Renal cortex interstitium (tissue), 11 donors: ENCODE measurements around the gene ZIC5. TPM values are rescaled to one million over a fixed set of nuclear protein-coding genes. Genes with fewer than 3 reads are reported as not detected.
A peak's percentile ranks its signal among the peaks of the same experiment; 100 is the strongest.
"Not testable (repeated sequence)": the region's sequence is repeated elsewhere in the genome, so short reads cannot be mapped to it uniquely, and the experiment has no call there.

Source experiments
- DNase-seq, 11 donors: peaks; one replicate each; pipeline ENCODE4 v3.0.0-alpha.2; 2013; ENCODE audit warnings: low read depth in 9 of 11, low spot score in 4 of 11; ENCODE audit errors: extremely low read depth in 1 of 11
- polyA plus RNA-seq, 3 donors: library from polyadenylated mRNA; unstranded; fragments of 120-200 nt; gene quantifications; one replicate each; pipeline ENCODE4 v1.2.1, GENCODE V29; 2013; ENCODE audit not compliant: insufficient read length in 3 of 3

Gene ZIC5
- polyA plus RNA-seq, 3 donors = 0.01 to 0.09 (median 0.05) TPM

- DNase-seq = no peak
Observed at GRCh38 chr13:99949679-99950413, 21.7 kb downstream of the ZIC5 start.

GRCh38 chr13:99948907-99949678, 22.5 kb downstream of the ZIC5 start:
- no peak for DNase-seq

- DNase-seq = no peak
Observed at GRCh38 chr13:99948411-99948810, 23.2 kb downstream of the ZIC5 start.

DNA sequence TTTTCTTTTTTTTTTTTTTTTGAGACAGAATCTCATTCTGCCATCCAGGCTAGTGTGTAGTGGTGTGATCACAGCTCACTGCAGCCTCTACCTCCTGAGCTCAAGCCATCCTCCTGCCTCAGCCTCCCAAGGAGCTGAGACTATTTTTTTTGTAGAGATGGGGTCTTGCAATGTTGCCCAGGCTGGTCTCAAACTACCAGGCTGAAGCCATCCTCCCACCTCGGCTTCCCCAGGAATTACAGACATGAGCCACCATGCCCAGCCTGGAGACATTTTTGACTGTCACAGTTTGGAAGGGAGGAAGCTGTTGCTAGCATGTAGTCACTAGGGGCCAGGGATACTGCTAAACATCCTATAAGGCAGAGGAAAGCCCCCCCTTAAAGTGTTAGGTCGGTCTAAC, 23.9 kb downstream of the ZIC5 start:
- DNase-seq = no peak

- DNase-seq = not testable (repeated sequence)
Observed at GRCh38 chr13:99945515-99945914, 26.1 kb downstream of the ZIC5 start.

- DNase-seq = no peak
Observed at GRCh38 chr13:99944606-99945005, 27.0 kb downstream of the ZIC5 start.

DNA sequence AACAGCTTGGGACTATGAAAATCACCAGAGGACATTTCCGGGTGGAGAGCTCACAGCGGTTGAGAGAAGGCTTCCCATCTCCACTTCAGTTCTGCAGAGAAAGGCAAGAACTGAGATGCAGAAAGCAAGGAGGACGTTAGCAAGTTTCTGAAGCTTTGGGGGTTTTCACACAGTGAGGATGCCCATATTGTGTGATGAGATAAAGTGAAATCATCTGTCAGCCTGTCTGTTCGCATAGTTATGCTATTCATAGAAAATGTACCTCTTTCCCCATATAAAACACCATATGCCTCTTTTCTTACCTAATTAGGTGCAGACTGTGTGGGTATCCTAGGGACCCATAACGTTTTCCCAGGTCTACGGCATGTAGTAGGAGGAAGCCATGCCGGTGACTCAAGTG, 27.5 kb downstream of the ZIC5 start:
- no peak for DNase-seq

DNA sequence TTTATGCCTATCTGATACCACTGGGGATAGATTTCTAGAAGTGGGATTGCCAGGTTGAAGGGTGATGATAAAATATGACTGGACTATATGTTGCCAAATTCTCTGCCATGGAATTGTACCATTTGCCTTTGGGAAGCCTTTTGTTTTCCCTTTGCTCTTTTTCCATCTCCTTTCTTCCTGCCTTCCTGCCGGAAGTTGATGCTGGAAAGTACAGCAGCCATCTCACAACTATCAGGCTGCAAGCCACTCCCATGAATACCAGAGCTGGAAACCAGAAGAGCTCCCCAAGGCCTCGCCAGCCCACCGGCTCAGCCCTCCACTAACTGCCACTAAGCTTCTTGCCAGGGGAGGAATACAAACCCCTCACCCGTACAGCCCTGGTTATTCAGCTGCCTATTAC, 29.7 kb downstream of the ZIC5 start:
- no peak for DNase-seq

DNA sequence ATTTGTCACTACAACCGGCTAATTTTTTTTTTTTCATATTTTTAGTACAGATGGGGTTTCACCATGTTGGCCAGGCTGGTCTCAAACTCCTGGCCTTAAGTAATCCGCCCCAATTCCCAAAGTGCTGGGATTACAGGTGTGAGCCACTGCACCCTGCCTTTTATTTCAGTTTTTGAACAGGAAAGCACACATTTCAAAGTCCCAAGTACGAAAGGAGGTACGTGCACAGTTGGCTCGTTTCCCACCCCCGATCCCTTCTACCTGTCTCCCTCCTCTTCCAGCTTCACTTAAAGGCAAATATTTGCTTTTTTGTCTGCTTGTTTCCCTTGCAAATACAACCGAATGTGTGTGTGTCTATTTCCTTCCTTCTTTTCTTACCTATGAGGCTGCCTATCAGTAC, 30.5 kb downstream of the ZIC5 start:
- no peak for DNase-seq

DNA sequence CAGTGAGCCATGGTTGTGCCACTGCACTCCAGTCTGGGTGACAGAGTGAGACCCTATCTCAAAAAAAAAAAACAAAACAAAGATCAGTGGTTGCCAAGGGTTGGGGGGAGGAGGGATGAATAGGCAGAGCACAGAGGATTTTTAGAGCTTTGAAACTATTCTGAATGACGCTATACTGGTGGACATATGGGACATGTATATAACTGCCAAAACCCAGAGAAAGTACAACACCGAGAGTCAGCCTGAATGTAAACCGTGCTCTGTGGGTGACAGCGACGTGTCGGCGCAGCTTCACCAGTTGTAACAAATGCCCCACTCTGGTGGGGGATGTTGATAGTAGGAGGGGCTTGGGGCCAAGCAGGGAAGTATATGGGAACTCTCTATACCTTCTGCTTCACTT, 32.9 kb downstream of the ZIC5 start:
- no peak for DNase-seq

DNA sequence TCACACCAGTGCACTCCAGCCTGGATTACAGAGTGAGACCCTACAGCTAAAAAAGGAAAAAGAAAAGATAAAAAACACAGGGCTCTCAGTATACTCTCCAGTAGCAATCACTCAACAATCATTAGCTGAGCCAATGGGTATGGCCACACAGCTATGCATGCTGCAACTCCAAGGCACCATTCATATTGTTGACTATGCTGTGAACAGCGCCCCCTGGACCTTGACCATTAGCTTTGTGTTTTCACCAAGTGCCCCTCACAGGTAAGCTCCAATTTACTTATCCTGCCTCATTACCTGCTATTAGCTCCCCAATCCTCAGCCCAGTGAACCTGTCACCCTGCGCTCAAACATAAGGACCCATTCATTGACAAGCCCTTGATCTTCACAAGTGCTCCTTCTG, 35.8 kb downstream of the ZIC5 start:
- DNase-seq = no peak

GRCh38 chr13:99932912-99933311, 38.7 kb downstream of the ZIC5 start:
- DNase-seq = no peak

- DNase-seq = no peak
Observed at GRCh38 chr13:99930925-99931324, 40.6 kb downstream of the ZIC5 start.

- no peak for DNase-seq
Observed at GRCh38 chr13:99929866-99930265, 41.7 kb downstream of the ZIC5 start.

DNA sequence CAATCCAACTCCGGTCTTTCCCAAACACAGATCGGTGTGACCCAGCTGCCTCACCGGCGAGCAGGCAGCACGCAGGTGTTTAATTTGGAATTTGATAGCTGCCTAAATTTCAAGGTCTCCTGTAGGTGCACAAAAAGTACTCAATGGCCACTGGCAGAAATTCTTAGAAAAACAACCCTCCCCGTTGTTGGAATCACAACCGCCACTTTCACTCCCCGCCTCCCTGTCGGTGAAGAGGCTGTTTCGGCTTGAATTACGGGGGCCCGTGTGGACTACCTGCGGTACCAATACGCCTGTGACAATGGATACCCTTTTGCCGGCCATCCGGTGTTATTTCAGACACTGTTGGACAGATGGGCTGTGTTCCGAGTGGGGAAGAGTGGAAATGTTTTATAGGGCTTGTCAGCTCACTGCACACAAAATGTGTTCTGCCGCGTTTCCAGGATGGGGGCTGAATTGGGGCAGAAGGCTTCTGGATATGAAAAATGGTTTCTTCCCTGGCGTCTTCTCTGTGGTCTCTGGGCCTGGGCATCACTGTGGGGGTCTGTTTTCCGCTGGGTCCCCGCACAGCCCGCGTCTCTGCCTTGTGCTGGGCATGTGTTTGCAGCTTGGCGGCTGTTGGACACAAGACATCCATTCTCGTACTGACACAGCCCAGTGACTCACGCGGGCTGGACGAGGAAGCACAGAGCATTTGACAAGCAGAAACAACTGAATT, 45.4 kb downstream of the ZIC5 start:
- DNase-seq = peak in 2 of 11 donors; percentile 19 to 21

GRCh38 chr13:99923877-99924582, 47.5 kb downstream of the ZIC5 start:
- DNase-seq = no peak

- DNase-seq = no peak
Observed at GRCh38 chr13:99922631-99923404, 48.7 kb downstream of the ZIC5 start.

- no peak for DNase-seq
Observed at GRCh38 chr13:99919132-99919531, 52.4 kb downstream of the ZIC5 start.
